HUES48 (cell line): Measurements from ENCODE around the gene LSM14B.
A peak's percentile ranks its signal among the peaks of the same experiment; 100 is the strongest.
"Not testable (repeated sequence)": the region's sequence is repeated elsewhere in the genome, so short reads cannot be mapped to it uniquely, and the experiment has no call there.

Experiments
- H3K27ac ChIP-seq: one replicate; pipeline ENCODE4 v1.7.0; 2013; ENCODE audit warnings: low read depth, low read length, inconsistent platforms
- H3K27me3 ChIP-seq: 2 replicates; pipeline ENCODE4 v1.6.1; 2013; ENCODE audit warnings: mild to moderate bottlenecking, low read length; ENCODE audit not compliant: control insufficient read depth, insufficient read depth
- H3K36me3 ChIP-seq: 2 replicates; pipeline ENCODE4 v1.6.1; 2013; ENCODE audit warnings: low read length; ENCODE audit not compliant: control insufficient read depth, insufficient read depth
- H3K4me1 ChIP-seq: 2 replicates; pipeline ENCODE4 v1.6.1; 2013; ENCODE audit warnings: mild to moderate bottlenecking, low read length; ENCODE audit not compliant: control insufficient read depth, insufficient read depth
- H3K4me3 ChIP-seq: 2 replicates; pipeline ENCODE4 v1.5.1; 2013; ENCODE audit warnings: mild to moderate bottlenecking, low read depth, low read length
- H3K9ac ChIP-seq: 2 replicates; pipeline ENCODE4 v1.6.1; 2013; ENCODE audit warnings: mild to moderate bottlenecking, low read depth, low read length, moderate library complexity
- H3K9me3 ChIP-seq: 2 replicates; pipeline ENCODE4 v1.6.1; 2013; ENCODE audit warnings: low read length; ENCODE audit not compliant: control insufficient read depth, insufficient read depth

LSM14B gene

DNA sequence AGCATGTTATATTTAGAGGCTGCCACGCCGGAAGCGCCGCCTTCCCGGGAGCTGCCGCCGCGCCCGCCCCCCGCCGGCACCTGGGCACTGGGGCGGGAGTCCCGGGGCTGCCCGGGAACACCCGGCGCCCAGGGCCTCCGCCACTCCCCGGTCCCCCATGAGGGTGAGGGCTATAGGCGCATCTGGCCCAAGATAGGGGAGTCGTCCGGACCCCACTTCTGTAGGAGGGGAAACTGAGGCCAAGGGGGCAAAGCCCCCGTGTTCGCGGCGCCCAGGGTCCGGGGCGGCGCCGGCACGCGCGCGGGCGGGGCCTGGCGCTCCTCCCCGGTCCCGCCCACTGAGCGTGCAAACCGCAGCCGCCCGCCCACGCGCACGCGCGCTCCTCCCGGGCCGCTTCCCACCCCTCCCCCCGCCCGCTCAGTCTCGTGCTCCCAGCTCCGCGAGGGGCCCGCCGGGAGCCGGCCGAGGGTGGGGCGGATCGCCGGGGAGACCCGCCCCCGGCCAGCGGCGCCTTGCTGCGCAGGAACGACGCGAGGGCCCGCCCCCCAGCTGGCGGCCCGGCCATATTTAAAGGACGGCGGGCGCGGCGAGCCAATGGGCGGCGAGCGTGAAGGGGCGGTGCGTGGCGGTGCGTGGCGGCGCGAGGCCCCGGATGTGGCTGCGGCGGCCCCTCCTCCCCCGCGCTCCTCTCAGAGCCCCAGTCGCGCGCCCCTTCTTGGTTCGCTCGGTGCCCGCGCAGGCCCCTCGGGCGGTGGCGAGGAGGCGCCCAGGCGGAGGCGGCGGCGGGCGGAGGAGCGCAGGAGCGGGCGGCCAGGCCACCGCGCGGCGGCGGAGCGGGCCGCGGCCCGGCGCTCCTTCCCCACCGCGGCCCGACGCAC, at the start of gene LSM14B:
LSM14B (plus strand) TSS at position 700 of the 878 bp plus-strand sequence. CDS start 192 bp downstream, outside the sequence.
- peaks cover 31% of the 10 kb centered on the region for H3K36me3 ChIP-seq
- H3K9ac ChIP-seq, result peak within 1 kb of the TSS; percentile 64
- peak within 1 kb of the TSS; percentile 91 for H3K27ac ChIP-seq
- no peaks in the 10 kb centered on the region; the same call in 1 of the 2 replicates for H3K4me1 ChIP-seq
- H3K4me3 ChIP-seq, result peak within 1 kb of the TSS; percentile 80
- no peaks in the 10 kb centered on the region for H3K9me3 ChIP-seq
- H3K27me3 ChIP-seq, result no peaks in the 10 kb centered on the region

DNA sequence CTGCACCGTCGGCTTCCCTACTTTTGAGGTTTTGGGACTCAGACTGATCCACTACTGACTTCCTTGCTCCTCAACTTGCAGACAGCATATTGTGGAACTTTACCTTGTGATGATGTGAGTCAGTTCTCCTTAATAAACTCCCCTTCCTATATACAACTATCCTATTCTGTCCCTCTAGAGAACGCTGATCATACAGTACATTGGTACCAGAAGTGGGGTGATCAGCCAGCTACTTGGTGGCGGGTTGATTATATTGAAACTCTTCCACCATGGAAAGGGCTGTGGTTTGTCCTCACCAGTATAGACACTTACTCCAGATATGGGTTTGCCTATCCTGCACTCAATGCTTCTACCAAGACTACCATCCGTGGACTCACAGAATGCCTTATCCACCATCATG, 49.0 kb upstream of the LSM14B start:
- H3K27me3 ChIP-seq, result no peaks in the 10 kb centered on the region

DNA sequence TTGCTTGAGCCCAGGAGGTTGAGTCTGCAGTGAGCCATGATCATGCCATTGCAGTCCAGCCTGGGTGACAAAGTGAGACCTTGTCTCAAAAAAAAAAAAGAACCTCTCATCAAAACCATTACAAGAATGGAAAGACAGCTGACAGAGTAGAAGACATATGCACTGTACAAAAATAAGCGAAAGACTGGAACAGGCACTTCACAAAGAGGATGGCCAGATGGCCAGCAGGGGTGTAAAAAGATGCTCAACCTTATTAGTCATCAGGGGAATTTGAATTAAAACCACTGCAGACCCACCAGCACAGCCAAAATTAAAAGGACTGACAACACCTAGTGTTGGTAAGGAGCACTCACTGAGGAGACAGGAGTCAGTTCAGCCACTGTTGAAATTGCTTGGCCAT, 43.1 kb upstream of the LSM14B start:
- H3K9ac ChIP-seq, result no peak overlapping the region
- no peaks in the 10 kb centered on the region for H3K36me3 ChIP-seq
- H3K4me3 ChIP-seq, result no peak overlapping the region
- H3K4me1 ChIP-seq, result no peaks in the 10 kb centered on the region
- no peak overlapping the region for H3K27ac ChIP-seq
- peaks cover 18% of the 10 kb centered on the region; the same call in 1 of the 2 replicates for H3K9me3 ChIP-seq
- H3K27me3 ChIP-seq, result no peaks in the 10 kb centered on the region

More for the DNA sequence above, 49.0 kb upstream of the LSM14B start:
- H3K4me1 ChIP-seq, result no peaks in the 10 kb centered on the region
- H3K4me3 ChIP-seq, result no peak overlapping the region
- peaks cover 28% of the 10 kb centered on the region for H3K9me3 ChIP-seq
- H3K27ac ChIP-seq, result no peak overlapping the region
- H3K36me3 ChIP-seq, result no peaks in the 10 kb centered on the region
- H3K9ac ChIP-seq, result no peak overlapping the region

DNA sequence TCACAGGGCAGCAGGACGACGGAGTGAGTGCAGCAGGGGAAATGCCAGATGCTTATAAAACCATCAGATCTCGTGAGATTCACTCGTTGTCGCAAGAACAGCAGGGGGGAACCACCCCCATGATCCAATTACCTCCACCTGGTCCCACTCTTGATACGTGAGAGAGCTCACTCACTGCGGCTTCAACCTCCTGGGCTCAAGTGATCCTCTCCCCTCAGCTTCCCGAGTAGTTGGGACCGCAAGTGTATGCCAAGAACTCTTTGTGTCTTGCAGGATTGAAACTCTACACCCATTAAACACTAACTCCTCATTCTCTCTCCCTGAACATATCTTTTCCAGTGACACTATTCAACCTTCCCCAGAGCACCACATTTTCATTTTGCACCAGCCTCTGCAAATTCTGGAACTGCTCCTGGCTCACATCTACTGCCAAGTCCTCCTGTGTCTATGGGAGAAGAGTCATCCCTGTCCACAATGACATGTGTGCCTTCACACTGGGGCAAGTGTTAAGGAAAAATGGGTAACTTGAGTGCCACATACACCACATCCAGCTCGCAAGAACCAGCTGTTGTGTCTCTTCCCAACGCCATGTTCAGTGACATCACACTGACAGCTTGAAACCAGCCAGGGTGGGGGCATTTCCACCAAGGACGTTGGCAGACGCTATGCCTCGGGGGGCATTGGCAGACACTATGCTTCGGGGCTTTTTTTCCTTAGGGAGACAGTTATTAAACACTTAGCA, 41.9 kb upstream of the LSM14B start:
- Histone ChIP-seq H3K9ac (no peak overlapping the region), H3K9me3 (peaks cover 6% of the 10 kb centered on the region; the same call in 1 of the 2 replicates), H3K27ac (no peak overlapping the region), H3K27me3 (no peaks in the 10 kb centered on the region), H3K36me3 (no peaks in the 10 kb centered on the region), H3K4me3 (no peak overlapping the region), H3K4me1 (no peaks in the 10 kb centered on the region)

DNA sequence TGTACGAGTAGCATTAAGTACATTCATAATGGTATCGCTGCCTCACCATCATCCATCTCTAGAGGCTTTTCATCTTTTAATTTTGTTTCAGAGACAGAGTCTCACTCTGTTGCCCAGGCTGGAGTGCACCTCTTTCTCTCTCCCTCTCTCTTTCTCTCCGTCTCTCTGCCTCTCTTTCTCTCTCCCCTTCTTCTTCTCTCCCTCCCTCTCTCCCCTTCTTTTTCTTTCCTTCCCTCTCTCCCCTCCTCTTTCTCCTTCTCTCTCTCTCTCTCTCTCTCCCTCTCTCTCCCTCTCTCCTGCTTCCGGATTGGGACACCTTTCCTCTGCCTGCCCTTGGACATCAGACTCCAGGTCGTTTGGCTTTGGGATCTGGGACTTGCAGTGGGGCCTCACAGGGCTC, 39.0 kb upstream of the LSM14B start:
- Histone ChIP-seq H3K4me3 (no peak overlapping the region), H3K9ac (no peak overlapping the region), H3K36me3 (no peaks in the 10 kb centered on the region), H3K27me3 (no peaks in the 10 kb centered on the region), H3K27ac (no peak overlapping the region), H3K4me1 (no peaks in the 10 kb centered on the region; the same call in 1 of the 2 replicates), H3K9me3 (no peaks in the 10 kb centered on the region)

DNA sequence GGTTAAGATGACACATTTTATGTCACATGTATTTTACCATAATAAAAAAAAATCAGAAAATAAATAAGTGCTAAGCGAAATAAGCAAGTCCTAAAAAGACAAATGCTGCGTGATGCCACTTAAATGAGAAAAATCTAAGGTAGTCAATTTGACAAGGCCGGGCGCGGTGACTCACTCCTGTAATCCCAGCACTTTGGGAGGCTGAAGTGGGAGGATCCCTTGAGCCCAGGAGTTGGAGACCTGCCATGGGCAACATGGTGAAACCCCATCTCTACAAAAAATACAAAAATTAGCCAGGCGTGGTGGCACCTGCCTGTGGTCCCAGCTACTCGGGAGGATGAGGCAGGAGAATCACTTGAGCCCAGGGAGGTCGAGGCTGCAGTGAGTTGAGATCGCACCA, 38.1 kb upstream of the LSM14B start:
- H3K36me3 ChIP-seq, H3K27ac ChIP-seq, H3K9ac ChIP-seq, H3K9me3 ChIP-seq, H3K27me3 ChIP-seq, H3K4me3 ChIP-seq, H3K4me1 ChIP-seq: not testable (repeated sequence)

DNA sequence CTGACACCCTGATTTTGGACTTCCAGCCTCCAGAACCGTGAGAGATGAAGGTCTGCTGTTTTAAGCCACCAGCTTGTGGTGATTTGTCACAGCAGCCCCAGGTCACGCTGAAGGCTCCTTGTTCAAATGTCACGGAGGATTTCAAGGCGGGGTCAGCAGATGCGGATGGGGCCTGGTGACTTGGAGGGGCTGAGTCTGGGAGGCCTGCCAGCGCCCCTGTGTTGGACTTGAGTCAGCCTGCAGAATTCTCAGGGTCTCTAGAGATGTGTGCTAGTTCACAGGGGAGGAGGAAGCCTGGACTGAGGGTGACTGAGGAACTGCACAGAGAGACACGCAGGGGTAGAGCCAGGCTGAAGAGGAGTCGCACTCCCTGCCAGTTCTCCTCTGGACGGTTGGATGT, 37.1 kb upstream of the LSM14B start:
- Histone ChIP-seq H3K27ac (no peak overlapping the region), H3K4me1 (no peaks in the 10 kb centered on the region; the same call in 1 of the 2 replicates), H3K4me3 (no peak overlapping the region), H3K9me3 (no peaks in the 10 kb centered on the region), H3K9ac (no peak overlapping the region), H3K36me3 (no peaks in the 10 kb centered on the region), H3K27me3 (no peaks in the 10 kb centered on the region)

DNA sequence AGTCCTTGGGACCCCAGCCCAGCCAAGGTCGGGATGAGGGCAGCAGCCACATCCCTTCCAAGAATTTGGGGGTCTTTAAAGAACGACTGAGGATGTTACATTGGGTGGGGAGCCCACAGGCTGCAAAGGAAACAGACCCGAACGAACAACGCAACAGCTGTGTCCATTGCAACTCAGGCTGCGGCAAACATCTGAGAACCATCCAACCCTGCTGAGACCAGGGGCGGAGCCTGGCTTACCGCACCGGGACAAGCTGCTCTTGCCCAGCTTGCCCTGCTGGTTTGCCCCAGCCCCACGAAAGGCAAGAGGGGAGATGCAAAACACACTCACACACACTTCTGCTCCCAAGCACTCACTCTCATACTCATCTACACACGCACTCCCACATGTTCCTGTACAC, 35.0 kb upstream of the LSM14B start:
- no peaks in the 10 kb centered on the region for H3K9me3 ChIP-seq
- H3K27ac ChIP-seq, result no peak overlapping the region
- H3K27me3 ChIP-seq, result no peaks in the 10 kb centered on the region
- no peaks in the 10 kb centered on the region for H3K36me3 ChIP-seq
- H3K4me3 ChIP-seq, result no peak overlapping the region
- H3K9ac ChIP-seq, result no peak overlapping the region
- no peaks in the 10 kb centered on the region; the same call in 1 of the 2 replicates for H3K4me1 ChIP-seq

DNA sequence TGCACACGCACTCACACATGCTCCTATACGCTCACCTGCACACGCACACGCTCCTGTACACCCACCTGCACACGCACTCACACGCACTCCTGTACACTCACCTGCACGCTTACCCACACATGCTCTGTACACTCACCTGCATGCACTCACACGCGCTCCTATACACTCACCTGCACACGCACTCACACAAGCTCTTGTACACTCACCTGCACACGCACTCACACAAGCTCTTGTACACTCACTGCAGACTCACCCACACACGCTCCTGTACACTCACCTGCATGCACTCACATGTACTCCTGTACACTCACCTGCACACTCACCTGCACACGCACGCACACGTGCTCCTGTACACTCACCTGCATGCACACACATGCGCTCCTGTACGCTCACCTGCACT, 34.6 kb upstream of the LSM14B start:
- Histone ChIP-seq H3K27me3 (no peaks in the 10 kb centered on the region), H3K36me3 (no peaks in the 10 kb centered on the region), H3K27ac (no peak overlapping the region), H3K9ac (no peak overlapping the region), H3K4me1 (no peaks in the 10 kb centered on the region; the same call in 1 of the 2 replicates), H3K9me3 (no peaks in the 10 kb centered on the region), H3K4me3 (no peak overlapping the region)

DNA sequence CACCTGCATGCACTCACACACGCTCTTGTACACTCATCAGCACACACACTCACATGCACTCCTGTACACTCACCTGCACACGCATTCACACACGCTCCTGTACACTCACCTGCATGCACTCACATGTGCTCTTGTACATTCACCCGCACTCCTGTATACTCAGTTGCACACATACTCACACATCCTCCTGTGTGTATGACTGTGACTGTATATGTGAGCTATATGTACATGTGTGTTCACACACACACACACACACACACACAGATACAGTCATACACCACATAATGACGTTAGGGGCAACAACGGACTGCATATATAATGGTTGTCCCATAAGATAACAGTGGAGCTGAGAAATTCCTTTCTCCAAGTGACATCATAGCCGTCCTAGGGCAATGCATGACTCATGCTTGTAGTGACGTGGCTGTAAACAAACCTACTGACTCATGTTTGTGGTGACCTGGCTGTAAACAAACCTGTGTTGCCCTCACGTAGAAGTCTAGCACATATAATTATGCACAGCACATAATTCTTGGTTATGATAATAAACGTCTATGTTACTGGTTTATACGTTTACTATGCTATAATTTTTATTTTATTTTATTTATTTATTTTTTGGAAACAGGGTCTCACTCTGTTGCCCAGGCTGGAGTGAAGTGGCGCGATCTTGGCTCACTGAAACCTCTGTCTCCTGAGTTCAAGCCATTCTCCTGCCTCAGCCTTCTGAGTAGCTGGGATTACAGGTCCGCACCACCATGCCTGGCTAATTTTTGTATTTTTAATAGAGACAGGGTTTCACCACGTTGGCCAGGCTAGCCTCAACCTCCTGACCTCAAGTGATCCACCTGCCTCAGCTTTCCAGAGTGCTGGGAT, 33.8 kb upstream of the LSM14B start:
- Histone ChIP-seq H3K4me3 (no peak overlapping the region), H3K27ac (no peak overlapping the region), H3K27me3 (no peaks in the 10 kb centered on the region), H3K9ac (no peak overlapping the region), H3K4me1 (no peaks in the 10 kb centered on the region; the same call in 1 of the 2 replicates), H3K36me3 (no peaks in the 10 kb centered on the region), H3K9me3 (no peaks in the 10 kb centered on the region)
